GM10248 (cell line): Measurements from ENCODE around the gene WASF3.

Experiments
- CTCF ChIA-PET: fragments of 300-600 bp; sonication (Branson Sonifier 250); formaldehyde crosslinking; extraction: SDS; loops from one replicate; lab custom pipeline; 2021; ENCODE audit warnings: antibody characterized with exemption; lab: Yijun Ruan, JAX
- POLR2A ChIA-PET: fragments of 350-650 bp; sonication (Branson Sonifier 250); formaldehyde crosslinking; extraction: SDS; loops from one replicate; lab custom pipeline; 2020; ENCODE audit warnings: antibody characterized with exemption; lab: Yijun Ruan, JAX
- DNase-seq: peaks from one replicate; pipeline ENCODE4 v3.0.0; 2012; ENCODE audit errors: extremely low spot score
- TF ChIP-seq, protein P1 (sequence below): IDR thresholded peaks from 2 replicates; pipeline ENCODE4 v1.5.1; 2012; ENCODE audit warnings: mild to moderate bottlenecking, low read depth; ENCODE audit errors: extremely low read depth, missing control alignments, control extremely low read depth

WASF3 gene

DNA sequence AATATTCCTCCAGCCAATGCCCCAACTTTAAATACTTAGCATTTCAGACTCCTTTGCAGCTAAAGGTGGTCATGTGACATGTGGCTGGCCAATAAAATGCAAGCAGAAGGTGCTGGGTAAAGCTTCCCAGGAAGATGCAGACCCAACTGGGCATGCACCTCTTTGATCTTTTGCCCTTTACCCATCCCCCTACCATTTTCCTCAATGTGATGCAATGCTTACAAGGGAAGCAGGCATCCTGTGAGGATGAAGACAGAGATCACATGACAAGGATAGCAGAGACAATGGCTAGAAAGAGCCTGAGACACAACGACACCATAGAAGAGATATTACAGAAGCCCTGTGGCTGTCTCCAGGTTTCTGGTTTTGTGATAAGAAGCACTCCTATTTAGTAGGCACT lies 2.1 kb upstream of the WASF3 start:
- TF ChIP-seq, protein P1, sequence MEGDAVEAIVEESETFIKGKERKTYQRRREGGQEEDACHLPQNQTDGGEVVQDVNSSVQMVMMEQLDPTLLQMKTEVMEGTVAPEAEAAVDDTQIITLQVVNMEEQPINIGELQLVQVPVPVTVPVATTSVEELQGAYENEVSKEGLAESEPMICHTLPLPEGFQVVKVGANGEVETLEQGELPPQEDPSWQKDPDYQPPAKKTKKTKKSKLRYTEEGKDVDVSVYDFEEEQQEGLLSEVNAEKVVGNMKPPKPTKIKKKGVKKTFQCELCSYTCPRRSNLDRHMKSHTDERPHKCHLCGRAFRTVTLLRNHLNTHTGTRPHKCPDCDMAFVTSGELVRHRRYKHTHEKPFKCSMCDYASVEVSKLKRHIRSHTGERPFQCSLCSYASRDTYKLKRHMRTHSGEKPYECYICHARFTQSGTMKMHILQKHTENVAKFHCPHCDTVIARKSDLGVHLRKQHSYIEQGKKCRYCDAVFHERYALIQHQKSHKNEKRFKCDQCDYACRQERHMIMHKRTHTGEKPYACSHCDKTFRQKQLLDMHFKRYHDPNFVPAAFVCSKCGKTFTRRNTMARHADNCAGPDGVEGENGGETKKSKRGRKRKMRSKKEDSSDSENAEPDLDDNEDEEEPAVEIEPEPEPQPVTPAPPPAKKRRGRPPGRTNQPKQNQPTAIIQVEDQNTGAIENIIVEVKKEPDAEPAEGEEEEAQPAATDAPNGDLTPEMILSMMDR: no peak
- ChIA-PET POLR2A (no interaction called here), CTCF (interaction anchor here (1.5 kb wide), 1 partner anchor 11 kb away, joined by 4 read pairs; no protein-coding TSS in a partner anchor)
- DNase-seq: no peak

- TF ChIP-seq, protein P1: no peak
- ChIA-PET POLR2A (no interaction called here), CTCF (interaction anchor here (1.3 kb wide), 1 partner anchor 141 kb away, joined by 3 read pairs; no protein-coding TSS in a partner anchor)
- DNase-seq: no peak
These were observed 461 bp upstream of the WASF3 start for GRCh38 chr13:26557051-26557392.

DNA sequence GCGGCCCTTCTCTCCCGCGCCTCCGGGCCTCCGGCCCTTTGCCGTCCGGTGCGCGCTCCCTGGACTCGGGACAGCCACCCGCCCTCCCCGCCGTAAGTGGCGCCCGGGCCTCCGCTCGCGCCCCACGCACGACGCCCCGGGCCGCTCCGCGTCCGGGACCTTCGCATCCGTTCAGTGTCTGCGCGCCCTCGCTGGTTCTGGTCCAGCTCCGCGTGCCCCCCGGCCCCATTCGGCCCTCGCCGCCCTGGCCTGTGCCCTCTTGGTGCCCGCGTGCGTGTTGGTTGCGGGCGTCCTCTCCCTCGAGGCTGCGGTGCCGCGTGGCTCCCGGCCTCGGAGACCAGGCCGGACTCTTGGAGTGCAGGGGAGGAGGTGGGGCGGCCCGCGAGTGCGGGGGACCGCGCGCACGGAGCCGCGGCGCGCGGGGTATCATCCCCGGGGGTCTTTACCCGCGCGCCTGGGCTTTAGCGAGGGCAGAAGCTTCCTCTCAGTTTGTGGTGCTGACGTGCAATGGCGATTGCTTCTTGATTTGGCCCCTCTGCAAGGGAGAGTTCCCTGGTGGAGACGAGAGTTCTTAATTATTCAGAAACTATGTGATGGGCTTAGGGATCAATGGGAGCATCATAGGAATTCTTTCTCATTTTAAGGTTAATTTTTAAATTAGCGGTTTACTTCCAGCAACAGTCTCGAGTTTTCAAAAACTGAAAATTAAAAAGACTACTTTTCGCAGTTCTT lies 757 bp downstream of the WASF3 start:
- CTCF ChIA-PET: interaction anchor here (1.2 to 1.3 kb wide), 2 partner anchors 140 kb away, joined by 3 read pairs; no protein-coding TSS in a partner anchor
- no peak for DNase-seq
- POLR2A ChIA-PET: no interaction called here
- TF ChIP-seq, protein P1: no peak

DNA sequence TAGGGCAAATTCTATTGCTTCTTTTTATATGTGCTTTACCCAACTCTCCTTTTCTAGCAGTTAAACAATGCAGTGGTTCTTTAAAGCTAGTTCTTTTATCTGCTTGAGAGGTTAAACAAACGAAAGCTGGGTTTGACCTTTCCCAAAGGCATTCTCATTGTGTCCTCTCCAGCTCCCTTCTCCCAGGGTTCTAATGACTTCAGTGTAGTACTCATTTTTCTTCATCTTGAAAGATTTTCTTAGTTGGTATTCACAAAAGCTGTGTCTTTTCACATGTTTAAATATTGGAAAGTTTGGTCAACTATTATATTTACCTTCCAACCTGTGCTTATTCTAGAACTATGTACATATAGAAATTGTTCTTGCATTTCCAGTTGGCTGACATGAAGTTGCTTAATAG lies 1.5 kb downstream of the WASF3 start:
- no peak for DNase-seq

GRCh38 chr13:26560456-26560855 lies 3.0 kb downstream of the WASF3 start:
- DNase-seq: no peak
- CTCF ChIA-PET: interaction anchor here (0.9 kb wide), 1 partner anchor 138 kb away, joined by 4 read pairs; no protein-coding TSS in a partner anchor
- TF ChIP-seq, protein P1: no peak
- POLR2A ChIA-PET: no interaction called here

More for the DNA sequence above, 1.5 kb downstream of the WASF3 start:
- POLR2A ChIA-PET: no interaction called here
- CTCF ChIA-PET: interaction anchor here (1.2 kb wide), 1 partner anchor 139 kb away, joined by 3 read pairs; no protein-coding TSS in a partner anchor
- TF ChIP-seq, protein P1: no peak

DNA sequence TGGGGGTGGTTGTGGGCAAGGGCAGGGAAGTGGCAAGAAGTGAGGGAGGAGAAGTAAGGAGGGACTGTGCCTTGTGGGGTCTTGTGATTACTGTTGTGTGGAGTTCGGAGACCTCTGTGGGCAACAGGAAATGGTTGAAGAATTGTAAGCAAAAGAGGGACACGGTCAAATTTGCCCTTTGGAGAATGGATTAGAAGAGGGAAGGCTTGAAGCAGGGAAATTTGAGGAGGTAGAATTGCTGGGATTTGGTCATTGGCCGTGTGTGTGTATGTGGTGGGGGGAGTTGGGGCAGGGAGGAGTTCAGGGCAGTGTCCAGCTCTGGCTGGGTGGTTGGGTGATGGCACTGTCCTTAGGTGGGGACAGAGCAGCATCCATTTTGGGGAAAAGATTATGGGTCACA lies 3.6 kb downstream of the WASF3 start:
- TF ChIP-seq, protein P1: no peak
- ChIA-PET POLR2A (no interaction called here), CTCF (interaction anchor here (0.9 kb wide), 1 partner anchor 138 kb away, joined by 4 read pairs; no protein-coding TSS in a partner anchor)

More for the DNA sequence above, 3.6 kb downstream of the WASF3 start:
- DNase-seq: no peak
